IgD-negative memory B cell (primary cell): ENCODE results near the gene MYO10. TPM values are rescaled to one million over a fixed set of nuclear protein-coding genes. Genes with fewer than 3 reads are reported as not detected.

Experiments
- H3K27ac Mint-ChIP-seq, 3 donors: one replicate each; pipeline ENCODE4 v1.8.0; 2020 to 2022; ENCODE audit warnings: mild to moderate bottlenecking in 3 of 3, mixed read lengths in 3 of 3, moderate library complexity in 1 of 3
- H3K27me3 Mint-ChIP-seq: one replicate; pipeline ENCODE4 v1.8.0; 2021; ENCODE audit warnings: mixed read lengths
- H3K36me3 Mint-ChIP-seq: one replicate; pipeline ENCODE4 v1.8.0; 2020; ENCODE audit warnings: mild to moderate bottlenecking, mixed read lengths
- H3K4me1 Mint-ChIP-seq, 3 donors: one replicate each; pipeline ENCODE4 v1.8.0; 2020 to 2022; ENCODE audit warnings: mixed read lengths in 3 of 3, mild to moderate bottlenecking in 1 of 3
- H3K4me3 Mint-ChIP-seq, 4 donors: one replicate each; pipeline ENCODE4 v1.8.0; 2020 to 2022; ENCODE audit warnings: mild to moderate bottlenecking in 4 of 4, mixed read lengths in 4 of 4, moderate library complexity in 3 of 4
- H3K9me3 Mint-ChIP-seq, 3 donors: one replicate each; pipeline ENCODE4 v1.8.0; 2020 to 2021; ENCODE audit warnings: mixed read lengths in 3 of 3, mild to moderate bottlenecking in 1 of 3
- polyA plus RNA-seq: library from polyadenylated mRNA; unstranded; fragments of 300-500 nt; fragmentation: Illumina TruSeq; gene quantifications from one replicate; pipeline ENCODE4 v1.2.3, GENCODE V29; 2021

MYO10 gene
- polyA plus RNA-seq, 1 donor from 2014 or later, result not detected

DNA sequence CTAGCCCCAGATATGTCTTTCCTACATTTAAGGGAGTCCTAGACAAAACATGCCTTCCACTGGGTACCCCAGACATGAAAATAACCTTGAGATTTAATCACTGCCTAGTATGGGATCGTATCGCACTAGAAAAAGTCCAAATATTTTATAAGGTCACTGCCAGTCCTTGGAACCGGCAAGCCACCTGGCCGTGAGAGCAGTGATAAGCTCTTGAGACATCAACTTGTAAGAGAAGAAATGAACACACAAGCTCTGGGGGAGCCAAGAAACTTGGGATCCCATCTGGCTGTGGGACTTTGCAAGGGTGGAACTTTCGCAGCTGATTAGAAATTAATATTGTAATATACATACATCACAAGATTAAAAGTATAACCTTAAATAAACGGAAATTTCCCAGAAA is 21.5 kb downstream of the MYO10 start:
- Mint-ChIP-seq H3K9me3 (peaks cover 0 to 5% (median 2%) of the 10 kb centered on the region in 3 donors), H3K27ac (no peak overlapping the region), H3K27me3 (peaks cover 1% of the 10 kb centered on the region), H3K4me1 (no peaks in the 10 kb centered on the region), H3K36me3 (no peaks in the 10 kb centered on the region), H3K4me3 (no peak overlapping the region)

GRCh38 chr5:16914108-16914435 is 22.0 kb downstream of the MYO10 start:
- H3K4me1 Mint-ChIP-seq, result no peaks in the 10 kb centered on the region
- peaks cover 0 to 2% (median 0%) of the 10 kb centered on the region in 3 donors for H3K9me3 Mint-ChIP-seq
- no peak overlapping the region for H3K27ac Mint-ChIP-seq
- no peak overlapping the region for H3K4me3 Mint-ChIP-seq
- no peaks in the 10 kb centered on the region for H3K36me3 Mint-ChIP-seq
- H3K27me3 Mint-ChIP-seq, result peaks cover 1% of the 10 kb centered on the region

DNA sequence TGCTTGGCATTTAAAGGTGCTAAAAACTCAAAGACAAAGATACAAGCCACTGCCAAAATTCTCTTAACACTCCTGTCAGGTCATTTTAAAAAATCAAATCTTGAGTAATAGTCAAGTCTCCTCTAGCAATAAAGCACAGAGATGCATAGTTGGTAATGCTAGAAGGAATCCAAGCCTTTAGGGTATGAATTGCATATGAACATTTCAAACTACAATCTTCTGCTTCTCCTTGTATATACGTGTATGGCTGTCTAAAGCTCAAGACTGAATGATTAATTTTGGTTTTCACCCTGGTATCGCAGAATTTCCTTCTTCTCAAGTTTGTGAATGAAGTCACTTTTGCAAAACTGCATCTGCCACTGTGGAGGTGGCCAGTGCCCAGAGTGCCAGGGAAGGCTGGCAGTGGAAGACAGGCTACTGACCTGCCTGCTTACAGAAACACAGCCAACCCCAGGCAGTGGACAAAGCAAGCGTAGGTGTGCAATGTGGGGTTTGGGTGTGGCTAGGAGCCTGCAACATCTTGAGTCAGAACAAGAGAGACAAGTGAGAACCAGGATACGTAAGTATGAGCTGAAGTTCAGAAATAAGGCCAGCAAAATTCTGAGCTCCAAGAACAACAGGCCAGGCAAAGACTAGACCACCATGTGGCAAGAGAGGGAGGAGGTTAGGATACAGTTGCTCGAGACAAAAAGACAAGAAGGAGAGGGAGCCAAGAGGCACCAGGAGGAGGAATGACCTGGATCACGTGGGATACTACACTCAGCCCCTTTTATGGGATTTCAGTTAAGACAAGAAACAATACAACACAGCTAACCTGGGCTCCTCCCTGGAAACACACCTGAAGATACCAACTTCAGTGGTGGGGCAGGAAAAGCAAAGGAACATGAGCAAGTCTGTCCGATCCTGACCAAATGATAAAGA is 22.6 kb downstream of the MYO10 start:
- Mint-ChIP-seq H3K27ac (no peak overlapping the region), H3K4me1 (no peaks in the 10 kb centered on the region), H3K36me3 (no peaks in the 10 kb centered on the region), H3K4me3 (no peak overlapping the region), H3K9me3 (peaks cover 0 to 2% (median 0%) of the 10 kb centered on the region in 3 donors), H3K27me3 (peaks cover 1% of the 10 kb centered on the region)

DNA sequence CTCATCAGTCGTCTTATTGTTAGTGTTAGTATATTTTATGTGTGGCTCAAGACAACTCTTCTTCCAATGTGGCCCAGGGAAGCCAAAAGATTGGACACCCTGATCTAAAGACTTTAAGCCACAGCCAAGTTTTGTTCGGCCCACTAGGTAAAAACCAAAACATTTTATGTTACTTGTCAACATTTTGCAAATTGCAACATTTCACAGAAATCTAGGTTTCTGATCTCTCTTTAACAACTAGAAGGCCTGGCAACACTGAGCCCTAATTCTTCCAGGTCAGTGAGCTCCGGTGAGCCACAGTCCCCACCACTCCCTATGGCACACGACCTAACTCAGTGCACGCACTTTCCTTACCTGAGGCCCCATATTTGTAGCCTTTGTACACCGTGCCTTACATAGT is 24.0 kb downstream of the MYO10 start:
- H3K9me3 Mint-ChIP-seq, result peaks cover 0 to 2% (median 0%) of the 10 kb centered on the region in 3 donors
- peaks cover 1% of the 10 kb centered on the region for H3K27me3 Mint-ChIP-seq
- H3K36me3 Mint-ChIP-seq, result no peaks in the 10 kb centered on the region
- no peaks in the 10 kb centered on the region for H3K4me1 Mint-ChIP-seq
- H3K27ac Mint-ChIP-seq, result no peak overlapping the region
- no peak overlapping the region for H3K4me3 Mint-ChIP-seq

DNA sequence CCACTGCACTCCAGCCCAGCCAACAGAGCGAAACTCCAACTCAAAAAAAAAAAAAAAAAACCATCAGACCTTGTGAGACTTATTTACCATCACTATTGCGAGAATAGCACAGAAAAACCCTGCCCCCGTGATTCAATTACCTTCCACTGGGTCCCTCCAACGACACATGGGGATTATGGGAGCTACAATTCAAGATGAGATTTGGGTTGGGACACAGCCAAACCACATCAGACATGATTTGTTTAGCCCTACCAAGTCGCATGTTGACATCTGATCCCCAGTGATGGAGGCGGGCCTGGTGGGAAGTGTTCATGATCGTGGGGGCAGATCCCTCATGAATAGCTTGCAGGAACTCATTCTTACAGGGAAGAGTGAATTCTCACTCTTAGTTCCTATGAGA is 26.6 kb downstream of the MYO10 start:
- Mint-ChIP-seq H3K36me3 (no peaks in the 10 kb centered on the region), H3K4me3 (no peak overlapping the region), H3K27ac (no peak overlapping the region), H3K9me3 (peaks cover 0 to 2% (median 2%) of the 10 kb centered on the region in 3 donors), H3K27me3 (peaks cover 1% of the 10 kb centered on the region), H3K4me1 (no peaks in the 10 kb centered on the region)

DNA sequence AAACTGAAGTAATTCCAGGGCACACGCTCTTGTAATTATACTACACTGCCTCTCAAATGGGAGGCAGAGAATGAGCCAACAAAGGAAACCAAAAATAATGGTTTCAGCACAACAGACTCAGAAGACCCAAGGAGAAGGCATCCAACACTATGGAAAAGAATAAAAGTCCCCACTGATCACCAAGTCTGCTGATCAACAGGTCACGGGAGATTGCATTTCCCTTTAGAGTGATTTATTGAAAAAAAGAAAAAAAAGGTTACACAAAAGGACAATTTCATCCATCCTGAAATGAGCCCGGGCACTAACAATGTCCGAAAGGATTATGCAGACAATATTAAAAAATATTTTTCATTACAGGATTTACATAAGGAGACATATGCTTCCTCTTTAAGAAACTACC is 28.8 kb downstream of the MYO10 start:
- H3K9me3 Mint-ChIP-seq, result peaks cover 0 to 2% (median 0%) of the 10 kb centered on the region in 3 donors
- no peaks in the 10 kb centered on the region for H3K4me1 Mint-ChIP-seq
- no peak overlapping the region for H3K27ac Mint-ChIP-seq
- H3K27me3 Mint-ChIP-seq, result no peaks in the 10 kb centered on the region
- no peaks in the 10 kb centered on the region for H3K36me3 Mint-ChIP-seq
- no peak overlapping the region for H3K4me3 Mint-ChIP-seq

- H3K9me3 Mint-ChIP-seq, result peaks cover 0 to 4% (median 0%) of the 10 kb centered on the region in 3 donors
- H3K27ac Mint-ChIP-seq, result no peak overlapping the region
- no peaks in the 10 kb centered on the region for H3K4me1 Mint-ChIP-seq
- no peaks in the 10 kb centered on the region for H3K36me3 Mint-ChIP-seq
- no peaks in the 10 kb centered on the region for H3K27me3 Mint-ChIP-seq
- no peak overlapping the region for H3K4me3 Mint-ChIP-seq
Observed at GRCh38 chr5:16906255-16906654, 29.8 kb downstream of the MYO10 start.

DNA sequence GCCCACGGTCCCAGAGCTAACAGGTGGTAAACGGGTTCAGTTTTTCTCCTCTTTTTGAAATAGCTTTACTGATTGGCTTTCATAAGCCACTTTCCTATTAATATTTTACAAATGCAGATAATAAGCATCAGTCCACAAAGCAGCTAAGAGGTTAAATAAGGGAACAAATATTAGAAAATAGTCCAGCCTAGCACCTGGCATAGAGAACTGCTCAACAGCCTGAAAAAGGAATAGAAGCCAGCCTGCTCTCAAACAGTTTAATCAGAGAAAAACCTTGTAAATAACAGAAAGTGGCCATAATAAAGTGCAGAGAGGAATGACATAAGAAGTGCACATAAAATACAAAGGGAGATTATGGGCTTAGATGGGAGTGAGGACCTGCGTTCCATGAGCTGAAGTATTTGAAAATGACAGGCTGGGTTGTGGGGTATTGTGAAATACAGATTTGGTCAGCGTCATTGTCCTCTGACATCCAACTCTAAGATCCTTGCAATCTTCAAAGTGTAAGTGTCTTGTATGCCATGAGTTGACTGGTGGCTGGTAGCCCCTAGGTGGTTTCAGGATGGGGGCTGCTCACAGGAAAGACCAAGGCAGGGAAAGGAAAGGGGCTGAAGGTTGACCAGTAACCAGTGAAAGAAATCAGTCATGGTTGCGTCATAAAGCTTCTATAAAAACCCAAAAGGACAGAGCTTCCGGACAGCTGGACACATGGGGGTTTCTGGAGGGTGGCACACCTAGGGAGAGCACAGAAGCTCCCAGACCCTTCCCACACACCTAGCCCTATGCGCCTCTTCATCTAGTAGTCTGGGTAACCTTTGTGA is 32.4 kb downstream of the MYO10 start:
- no peaks in the 10 kb centered on the region for H3K4me1 Mint-ChIP-seq
- peaks cover 0 to 4% (median 0%) of the 10 kb centered on the region in 3 donors for H3K9me3 Mint-ChIP-seq
- H3K27me3 Mint-ChIP-seq, result no peaks in the 10 kb centered on the region
- H3K36me3 Mint-ChIP-seq, result no peaks in the 10 kb centered on the region
- H3K27ac Mint-ChIP-seq, result no peak overlapping the region
- no peak overlapping the region for H3K4me3 Mint-ChIP-seq

DNA sequence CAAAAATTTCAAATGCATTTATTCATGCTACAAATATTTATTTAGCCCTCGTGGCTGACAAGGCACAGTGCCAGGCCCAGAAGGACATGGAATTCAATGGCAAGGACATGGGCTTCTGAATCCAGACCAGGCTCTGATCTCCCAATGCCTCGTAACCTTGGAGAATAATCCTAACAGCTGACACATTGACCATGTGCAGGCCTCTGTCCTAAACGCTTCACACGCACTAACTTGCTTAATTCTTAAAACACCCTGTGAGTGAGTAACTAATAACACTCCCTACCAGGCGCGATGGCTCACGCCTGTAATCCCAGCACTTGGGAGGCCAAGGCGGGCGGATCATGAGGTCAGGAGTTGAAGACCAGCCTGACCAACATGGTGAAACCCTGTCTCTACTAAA is 33.2 kb downstream of the MYO10 start:
- Mint-ChIP-seq H3K4me3 (no peak overlapping the region), H3K27ac (no peak overlapping the region), H3K4me1 (no peaks in the 10 kb centered on the region), H3K36me3 (no peaks in the 10 kb centered on the region), H3K9me3 (peaks cover 0 to 4% (median 0%) of the 10 kb centered on the region in 3 donors), H3K27me3 (no peaks in the 10 kb centered on the region)

GRCh38 chr5:16901021-16901644 is 35.0 kb downstream of the MYO10 start:
- H3K27ac Mint-ChIP-seq, result no peak overlapping the region
- H3K4me3 Mint-ChIP-seq, result no peak overlapping the region
- H3K27me3 Mint-ChIP-seq, result no peaks in the 10 kb centered on the region
- no peaks in the 10 kb centered on the region for H3K36me3 Mint-ChIP-seq
- H3K9me3 Mint-ChIP-seq, result peaks cover 0 to 2% (median 2%) of the 10 kb centered on the region in 3 donors
- no peaks in the 10 kb centered on the region for H3K4me1 Mint-ChIP-seq

DNA sequence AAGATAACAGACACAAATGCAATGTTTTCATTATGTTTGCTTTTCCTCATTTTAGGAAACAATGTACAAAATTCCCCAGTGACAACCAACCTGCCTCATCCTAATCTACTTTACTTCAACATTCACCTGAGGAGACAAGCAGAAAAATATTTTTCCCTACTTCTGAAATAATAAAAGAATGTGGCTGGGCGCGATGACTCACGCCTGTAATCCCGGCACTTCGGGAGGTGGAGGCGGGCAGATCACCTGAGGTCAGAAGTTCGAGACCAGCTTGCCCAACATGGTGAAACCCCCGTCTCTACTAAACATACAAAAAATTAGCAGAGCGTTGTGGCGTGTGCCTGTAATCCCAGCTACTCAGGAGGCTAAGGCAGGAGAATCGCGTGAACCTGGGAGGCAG is 36.9 kb downstream of the MYO10 start:
- H3K9me3 Mint-ChIP-seq, result peaks cover 0 to 2% (median 2%) of the 10 kb centered on the region in 3 donors
- no peak overlapping the region for H3K4me3 Mint-ChIP-seq
- no peaks in the 10 kb centered on the region for H3K4me1 Mint-ChIP-seq
- H3K36me3 Mint-ChIP-seq, result no peaks in the 10 kb centered on the region
- no peak overlapping the region for H3K27ac Mint-ChIP-seq
- H3K27me3 Mint-ChIP-seq, result no peaks in the 10 kb centered on the region

DNA sequence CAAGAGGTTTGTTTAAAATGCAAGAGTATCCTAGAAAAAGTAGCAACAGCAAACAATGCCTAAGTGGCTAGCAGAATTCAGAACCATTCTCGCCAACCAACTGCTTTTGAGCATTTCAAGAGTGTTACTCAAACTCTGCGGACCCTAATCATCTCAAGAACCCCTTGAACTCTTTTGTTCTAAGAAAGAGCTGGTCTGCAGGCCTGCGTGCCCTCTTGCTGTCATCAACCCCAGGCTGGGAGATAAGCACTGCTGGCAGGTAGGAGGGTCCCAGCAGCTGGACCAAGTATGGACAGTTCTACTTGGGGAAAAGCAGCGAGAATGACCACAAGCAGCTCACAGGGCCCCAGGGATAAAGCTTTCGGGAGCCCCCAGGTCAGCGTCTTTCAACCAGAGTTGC is 38.3 kb downstream of the MYO10 start:
- Mint-ChIP-seq H3K27ac (no peak overlapping the region), H3K27me3 (no peaks in the 10 kb centered on the region), H3K4me1 (no peaks in the 10 kb centered on the region), H3K9me3 (peaks cover 0 to 2% (median 2%) of the 10 kb centered on the region in 3 donors), H3K4me3 (no peak overlapping the region), H3K36me3 (no peaks in the 10 kb centered on the region)

DNA sequence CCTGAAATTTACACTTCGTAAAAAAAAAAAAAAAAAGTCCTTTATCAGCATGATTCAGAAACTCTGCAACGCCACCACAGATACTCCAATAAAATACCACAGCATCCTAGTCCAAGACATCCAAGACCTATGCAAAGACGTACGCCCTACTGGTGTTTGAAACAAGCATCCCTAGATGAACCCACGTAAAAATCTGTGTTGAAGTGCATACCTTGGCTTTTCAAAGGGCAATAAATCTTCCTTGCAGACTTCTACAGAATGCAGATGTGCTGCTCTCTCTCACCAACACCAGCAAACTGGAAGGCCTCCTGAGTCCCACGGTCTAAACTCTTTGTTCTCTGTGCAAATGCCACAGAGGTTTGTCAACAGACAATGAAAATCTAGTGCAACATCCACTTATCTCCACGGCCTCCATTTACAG is 38.8 kb downstream of the MYO10 start:
- no peaks in the 10 kb centered on the region for H3K27me3 Mint-ChIP-seq
- H3K9me3 Mint-ChIP-seq, result peaks cover 0 to 2% (median 2%) of the 10 kb centered on the region in 3 donors
- no peak overlapping the region for H3K27ac Mint-ChIP-seq
- H3K4me3 Mint-ChIP-seq, result no peak overlapping the region
- no peaks in the 10 kb centered on the region for H3K4me1 Mint-ChIP-seq
- H3K36me3 Mint-ChIP-seq, result no peaks in the 10 kb centered on the region

GRCh38 chr5:16896767-16897166 is 39.3 kb downstream of the MYO10 start:
- Mint-ChIP-seq H3K27me3 (no peaks in the 10 kb centered on the region), H3K4me1 (no peaks in the 10 kb centered on the region), H3K27ac (no peak overlapping the region)

More at GRCh38 chr5:16896767-16897166, 39.3 kb downstream of the MYO10 start:
- H3K36me3 Mint-ChIP-seq, result no peaks in the 10 kb centered on the region
- peaks cover 0 to 2% (median 2%) of the 10 kb centered on the region in 3 donors for H3K9me3 Mint-ChIP-seq
- H3K4me3 Mint-ChIP-seq, result no peak overlapping the region
